Mesenteric fat pad (tissue), 1 donor: ENCODE measurements around the gene OSTN. TPM values are rescaled to one million over a fixed set of nuclear protein-coding genes. Genes with fewer than 3 reads are reported as not detected.
"Not testable (repeated sequence)": the region's sequence is repeated elsewhere in the genome, so short reads cannot be mapped to it uniquely, and the experiment has no call there.

Experiments used
- DNase-seq: peaks from one replicate; pipeline ENCODE4 v3.0.0-alpha.2; 2020; ENCODE audit warnings: low spot score
- total RNA-seq: library from RNA; stranded (reverse); fragmentation: NEBNext Ultra II Directional; extraction: Animal tissue kit (Norgen Biotek cat#: 25700); gene quantifications from one replicate; pipeline ENCODE4 v1.2.1, GENCODE V29; 2021
- donor health status: DM: yes; HTN: yes; CAD: no.

OSTN gene
- total RNA-seq, 1 donor from 2014 or later, result not detected

DNA sequence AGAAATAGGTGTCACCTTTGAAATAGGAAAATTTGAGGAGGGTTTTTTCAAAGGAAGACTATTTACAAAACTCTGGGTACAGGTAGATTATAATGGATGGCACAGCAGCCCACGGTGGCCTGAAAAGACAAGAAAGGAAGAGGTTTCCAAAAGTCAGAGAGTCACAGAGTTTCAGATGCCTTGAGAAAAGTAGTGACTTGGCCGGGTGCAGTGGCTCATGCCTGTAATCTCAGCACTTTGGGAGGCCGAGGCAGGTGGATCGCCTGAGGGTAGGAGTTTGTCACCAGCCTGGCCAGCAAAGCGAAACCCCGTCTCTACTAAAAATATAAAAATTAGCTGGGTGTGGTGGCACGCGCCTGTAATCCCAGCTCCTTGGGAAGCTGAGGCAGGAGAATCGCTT lies 35.2 kb downstream of the OSTN start:
- DNase-seq, result no peak

DNA sequence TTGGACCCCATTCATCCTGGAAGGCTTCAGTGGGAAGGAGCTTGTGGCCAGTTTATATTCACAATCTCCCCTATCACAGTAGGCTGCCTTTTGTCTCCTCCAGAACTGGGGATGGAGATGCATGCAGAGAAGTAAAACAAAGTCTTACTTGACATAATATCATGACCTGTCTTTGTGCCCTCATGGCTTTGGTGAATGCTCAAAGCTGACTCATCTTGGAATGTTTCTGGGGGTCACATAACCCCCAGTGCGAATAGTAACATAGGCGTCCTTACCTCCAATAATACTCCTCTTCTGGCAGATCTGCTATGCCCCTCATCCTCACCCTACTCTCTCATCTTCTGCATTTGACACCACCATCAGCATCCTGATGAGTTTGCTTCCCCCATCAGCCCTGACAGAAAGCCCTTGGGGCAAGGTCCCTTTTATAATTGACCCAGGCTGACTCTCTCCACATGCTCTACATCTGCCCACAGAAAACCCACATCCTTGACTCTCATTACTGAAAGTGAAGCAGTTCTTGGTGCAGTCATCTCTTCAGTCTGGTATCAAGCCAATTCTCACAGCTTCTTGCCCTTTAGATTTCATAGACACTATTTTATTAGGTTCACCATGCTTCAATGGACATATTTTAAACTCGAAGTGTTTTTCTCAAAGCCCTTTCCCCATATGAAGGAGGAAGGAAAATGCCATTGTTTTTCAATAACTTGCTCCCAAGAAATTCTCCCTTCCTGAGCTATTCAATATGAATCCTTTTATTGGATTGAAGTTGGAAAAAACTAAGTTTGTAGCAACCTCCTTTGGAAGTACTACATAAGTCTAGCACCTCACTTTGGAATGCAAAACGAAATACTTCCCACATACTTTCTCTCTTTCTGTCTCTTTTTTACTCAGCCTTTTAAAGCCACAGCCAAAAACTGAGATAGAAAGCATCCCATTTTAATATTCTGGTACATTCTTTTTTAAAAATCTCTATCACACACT lies 36.6 kb downstream of the OSTN start:
- DNase-seq, result no peak

DNA sequence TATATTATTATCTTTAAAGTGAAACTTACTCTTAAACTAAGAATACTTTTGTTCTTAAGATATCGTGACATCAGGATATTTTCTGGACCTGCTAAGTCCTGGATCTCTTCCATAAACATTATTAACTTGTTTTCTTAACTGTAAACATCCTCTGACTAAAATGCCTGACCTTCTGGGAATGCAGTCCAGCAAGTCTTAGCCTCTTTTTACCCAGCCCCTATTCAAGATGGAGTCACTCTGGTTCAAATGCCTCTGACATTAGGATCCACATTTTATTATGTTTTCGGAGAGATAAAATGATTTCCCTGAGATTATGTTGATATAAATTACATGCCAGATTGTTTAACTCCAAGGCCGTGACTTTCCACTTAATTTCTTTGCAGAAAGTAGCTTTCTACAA lies 37.6 kb downstream of the OSTN start:
- no peak for DNase-seq

DNA sequence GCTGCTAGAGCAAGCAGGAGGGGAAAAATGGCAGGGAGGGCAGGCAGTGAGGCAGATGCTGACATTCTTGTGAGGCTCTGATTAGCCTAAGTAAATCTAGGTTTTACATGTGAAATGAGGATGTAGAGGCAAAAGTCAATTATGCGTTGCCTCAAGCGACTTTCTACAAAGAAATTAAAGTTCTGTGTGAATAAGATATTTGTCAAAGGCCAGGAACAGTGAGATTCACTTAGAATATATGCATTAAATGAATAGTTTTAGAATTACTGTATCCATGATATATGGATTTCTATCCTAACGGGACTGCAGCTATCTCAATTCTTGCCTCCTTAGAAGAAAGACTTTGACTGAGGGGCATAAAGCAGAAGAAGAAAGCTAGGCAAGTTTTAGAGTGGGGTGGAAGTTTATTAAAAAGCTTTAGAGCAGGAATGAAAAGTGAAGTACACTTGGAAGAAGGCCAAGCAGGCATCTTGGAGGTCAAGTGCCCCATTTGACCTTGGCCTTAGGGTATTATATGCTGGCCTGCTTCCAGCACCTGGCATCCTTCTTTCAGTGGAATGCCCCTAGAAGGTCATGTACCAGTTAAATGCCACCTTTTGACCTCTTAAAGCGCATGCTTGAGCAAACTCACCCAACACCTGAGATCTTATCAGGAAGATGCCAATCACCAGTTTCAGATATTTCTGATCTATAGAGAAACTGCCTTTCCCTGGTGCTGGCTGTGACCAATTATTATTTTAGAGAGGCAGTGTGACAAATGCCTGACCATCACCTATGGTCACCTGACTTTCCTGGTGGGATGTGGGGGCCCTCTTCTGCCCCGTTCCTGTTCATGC lies 38.2 kb downstream of the OSTN start:
- no peak for DNase-seq

DNA sequence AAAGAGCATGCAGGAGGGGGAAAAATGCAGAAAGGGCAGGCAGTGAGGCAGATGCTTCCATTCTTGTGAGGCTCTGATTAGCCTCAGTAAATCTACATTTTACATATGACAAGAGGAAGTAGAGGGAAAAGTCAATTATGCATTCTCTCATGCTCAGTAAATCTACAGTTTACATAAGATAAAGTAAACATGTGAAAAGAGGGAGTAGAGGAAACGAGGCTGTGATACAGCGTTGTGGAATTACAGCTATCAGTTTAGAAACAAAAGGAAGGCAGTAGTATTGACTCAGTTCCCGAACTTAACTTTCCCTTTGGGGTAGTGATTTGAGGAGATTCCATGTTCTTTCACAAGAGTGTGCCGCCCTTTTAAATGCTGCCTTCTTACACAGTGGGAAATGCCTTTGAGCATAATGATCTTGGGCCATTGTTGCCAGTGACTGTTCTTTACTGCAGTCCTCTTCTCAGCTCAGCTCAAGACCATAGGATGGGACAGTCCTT lies 39.3 kb downstream of the OSTN start:
- no peak for DNase-seq

DNA sequence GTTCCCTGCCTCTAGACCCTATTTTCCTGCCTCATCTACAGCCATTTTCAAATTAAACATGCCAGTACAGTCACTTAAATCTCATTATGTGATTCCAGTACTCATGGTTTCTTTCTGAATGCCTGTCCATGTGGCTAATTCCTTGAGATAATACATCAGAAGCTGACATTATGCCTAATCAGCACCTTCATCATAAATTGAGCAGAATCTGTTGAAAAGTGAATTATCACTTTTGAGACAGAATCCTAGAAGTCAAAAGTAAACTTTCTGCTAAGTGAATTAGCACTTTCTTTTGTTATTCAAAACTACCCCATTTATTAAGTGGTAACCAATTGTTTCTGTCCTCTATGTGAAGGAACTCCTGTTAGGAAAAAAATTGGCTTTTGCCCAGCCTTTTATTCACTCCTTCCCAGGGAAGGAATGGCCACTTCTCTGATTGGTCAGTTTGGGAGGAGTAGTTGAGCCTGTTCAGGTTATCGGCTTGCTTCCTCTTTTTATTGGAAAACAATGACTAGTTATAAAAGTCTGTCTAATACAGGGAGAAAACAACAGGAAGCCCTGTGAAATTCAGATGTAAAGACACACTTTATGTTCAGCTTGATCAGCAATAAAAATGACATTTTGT lies 40.5 kb downstream of the OSTN start:
- no peak for DNase-seq

DNA sequence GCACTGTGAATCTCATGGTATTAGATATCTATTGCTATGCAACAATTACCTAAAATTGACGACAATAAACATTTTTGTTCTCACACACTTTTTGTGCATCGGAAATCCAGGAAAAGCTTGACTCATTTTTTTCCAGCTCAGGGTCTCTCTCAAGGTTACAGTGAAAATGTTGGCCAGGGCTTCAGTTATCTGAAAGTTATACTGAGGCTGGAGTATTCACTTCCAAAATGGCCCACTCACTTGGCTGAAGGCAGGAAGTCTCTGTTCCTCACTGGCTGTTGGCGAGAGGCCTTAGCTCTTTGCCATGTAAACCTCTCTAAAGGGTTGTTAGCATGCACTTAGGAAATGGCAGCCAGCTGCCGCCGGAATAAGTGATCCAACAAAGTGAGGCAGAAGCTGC lies 41.4 kb downstream of the OSTN start:
- no peak for DNase-seq

DNA sequence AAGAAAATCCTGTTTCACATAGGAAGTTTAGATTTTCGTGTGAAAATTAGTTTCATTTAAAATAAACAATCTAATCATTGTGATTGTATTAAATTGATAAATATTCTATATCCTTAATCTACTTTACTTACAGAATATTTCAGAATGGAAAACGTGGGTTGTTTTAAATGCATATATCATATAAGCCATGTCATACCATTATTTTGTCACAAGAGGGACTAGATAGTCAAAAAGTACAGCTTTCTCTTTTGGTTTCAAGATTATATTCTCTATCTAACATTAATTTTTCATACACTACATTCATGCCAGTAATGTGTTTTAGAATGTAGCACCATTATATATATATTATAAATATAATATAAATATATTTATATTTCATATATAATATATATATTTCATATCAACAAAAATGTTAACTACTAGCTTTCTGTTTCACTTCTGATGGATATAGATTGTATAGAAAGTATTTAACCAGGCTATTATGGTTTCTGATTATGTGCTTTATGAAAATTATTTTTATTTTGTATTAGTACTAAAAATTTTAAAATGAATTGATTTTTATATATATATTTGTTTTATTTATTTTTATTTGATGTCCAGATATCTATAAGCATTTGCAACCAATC lies 45.3 kb downstream of the OSTN start:
- DNase-seq, result no peak

DNA sequence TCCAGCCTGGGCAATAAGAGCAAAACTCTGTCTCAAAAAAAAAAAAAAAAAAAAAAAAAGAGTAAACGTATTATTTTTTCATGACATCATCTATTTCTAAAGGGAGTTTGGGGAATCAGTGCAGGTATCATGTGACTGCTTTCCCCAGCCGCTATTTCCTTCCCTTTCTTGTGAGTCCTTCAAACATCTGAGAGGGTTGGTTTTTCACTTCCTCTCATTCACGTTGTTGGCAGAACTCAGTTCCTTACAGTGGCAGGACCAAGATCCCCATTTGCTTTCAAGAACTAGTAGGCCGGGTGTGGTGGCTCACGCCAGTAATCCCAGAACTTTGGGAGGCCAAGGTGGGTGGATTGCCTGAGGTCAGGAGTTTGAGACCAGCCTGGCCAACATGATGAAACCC lies 47.0 kb downstream of the OSTN start:
- DNase-seq, result not testable (repeated sequence)

DNA sequence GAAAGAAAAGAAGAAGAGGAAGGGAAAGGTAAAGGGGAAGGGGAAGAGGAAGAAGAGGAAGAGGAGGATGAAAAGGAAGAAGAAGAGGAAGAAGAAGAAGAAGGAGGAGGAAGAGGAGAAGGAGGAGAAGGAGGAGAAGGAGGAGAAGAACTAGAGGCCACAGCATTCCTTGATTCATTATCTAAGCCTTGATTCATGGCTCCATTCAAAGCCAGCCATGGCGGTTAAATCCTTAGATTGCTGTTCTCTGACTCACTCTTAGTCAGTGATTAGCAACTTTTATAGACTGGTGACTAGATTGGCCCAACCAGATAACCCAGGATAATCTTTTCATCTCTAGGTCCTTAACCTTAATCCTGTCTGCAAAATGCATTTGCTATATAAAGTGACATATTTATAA lies 47.6 kb downstream of the OSTN start:
- no peak for DNase-seq

DNA sequence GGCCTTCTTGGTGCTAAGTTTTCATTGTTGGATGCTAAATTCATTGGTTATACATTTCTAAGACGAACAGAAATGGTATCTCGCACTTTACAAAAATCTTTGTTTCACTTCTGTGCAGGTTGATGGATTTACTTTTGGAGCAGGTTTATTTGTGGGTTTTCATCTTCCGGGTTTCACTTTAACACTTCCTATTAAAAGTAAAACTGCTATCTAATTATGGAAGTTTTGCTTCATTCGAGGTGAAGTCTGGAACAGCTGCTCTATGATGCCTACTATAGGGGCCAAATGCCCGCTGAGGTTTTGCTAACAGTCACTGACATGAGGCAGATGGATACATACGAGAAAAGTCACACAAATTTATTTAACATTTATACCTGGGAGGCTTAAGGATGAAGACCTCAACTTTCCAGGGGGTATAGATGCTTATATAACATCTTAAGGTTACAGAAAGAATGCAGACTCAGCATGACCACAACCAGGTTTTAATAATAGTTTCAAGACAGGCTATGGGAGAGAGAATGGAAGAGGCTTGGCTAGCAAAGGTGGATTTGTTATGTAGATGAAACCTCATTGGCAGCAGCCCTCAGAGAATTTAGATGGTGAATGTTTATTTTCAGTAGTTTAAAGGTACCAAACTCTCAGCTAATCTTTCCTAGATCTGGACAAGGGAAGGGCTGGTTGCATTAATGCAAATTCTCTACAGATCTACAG lies 54.2 kb downstream of the OSTN start:
- no peak for DNase-seq

DNA sequence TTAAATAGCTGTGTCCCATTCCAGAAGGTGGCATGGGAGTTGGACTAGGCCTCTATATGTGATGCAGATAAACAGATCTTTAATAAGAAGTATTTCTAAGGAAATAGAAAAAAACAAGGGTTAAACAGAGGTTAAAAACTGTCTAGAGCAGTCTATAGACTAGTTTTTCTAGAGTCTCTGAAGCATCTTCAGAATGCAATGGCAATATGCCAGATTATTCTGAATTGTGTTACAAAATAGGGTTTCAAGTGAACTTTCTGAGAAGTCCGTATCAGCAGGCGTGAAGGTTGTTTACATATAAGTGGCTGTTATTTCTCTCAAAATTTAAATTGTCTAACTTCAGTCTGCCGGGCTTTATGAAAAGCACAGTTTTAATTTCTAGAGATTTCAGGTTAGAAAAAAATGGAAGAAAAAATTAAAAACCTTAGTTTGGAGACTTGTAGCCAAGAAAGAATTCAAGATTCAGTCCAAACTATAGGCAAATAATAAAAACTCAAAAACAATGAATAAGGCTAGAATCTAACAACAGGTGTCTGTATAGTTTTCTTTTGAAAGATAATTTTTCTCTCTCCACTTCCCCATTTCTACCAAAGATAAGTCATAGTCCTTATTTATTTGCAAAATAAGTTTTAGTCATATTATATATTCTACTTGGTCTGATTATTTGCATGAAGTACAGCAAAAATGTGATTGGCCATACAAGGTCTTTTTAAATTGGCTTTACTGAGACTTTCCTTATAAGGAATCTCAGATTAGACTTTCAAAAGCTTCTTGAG lies 55.2 kb downstream of the OSTN start:
- no peak for DNase-seq

DNA sequence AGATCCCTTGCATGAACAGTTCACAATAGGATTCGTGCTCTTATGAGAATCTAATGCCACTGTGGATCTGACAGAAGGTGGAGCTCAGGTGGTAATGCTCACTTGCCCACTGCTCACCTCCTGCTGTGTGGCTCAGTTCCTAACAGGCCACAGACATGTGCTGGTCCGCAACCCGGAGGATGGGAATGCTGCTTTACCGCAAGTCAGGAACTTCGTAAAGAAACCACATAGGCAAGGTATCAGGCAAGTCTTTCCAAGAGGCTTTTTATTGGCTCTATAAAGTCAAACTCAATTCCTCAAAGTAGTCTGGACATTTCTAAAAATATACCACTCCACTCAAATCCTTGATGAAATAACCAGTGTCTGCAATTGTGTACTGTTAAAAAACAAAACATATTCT lies 56.1 kb downstream of the OSTN start:
- DNase-seq, result no peak

DNA sequence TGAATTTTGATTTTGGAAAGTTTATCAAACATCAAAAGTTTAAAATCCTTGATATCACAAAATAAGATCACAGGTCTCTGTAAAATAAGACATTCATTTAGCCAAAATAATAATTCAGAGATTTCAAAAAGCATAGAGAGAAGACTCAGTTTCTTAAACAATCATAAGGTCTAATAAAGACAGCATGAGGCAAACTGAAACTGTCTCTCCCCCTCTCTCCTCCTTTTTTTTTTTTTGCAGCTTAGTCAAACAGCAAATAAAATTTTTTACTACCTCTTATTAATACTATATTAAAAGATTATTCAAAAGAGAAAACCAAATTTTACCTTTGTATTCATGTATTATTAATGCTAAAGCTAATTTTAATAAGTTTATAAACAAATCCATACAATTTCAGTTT lies 57.4 kb downstream of the OSTN start:
- no peak for DNase-seq

DNA sequence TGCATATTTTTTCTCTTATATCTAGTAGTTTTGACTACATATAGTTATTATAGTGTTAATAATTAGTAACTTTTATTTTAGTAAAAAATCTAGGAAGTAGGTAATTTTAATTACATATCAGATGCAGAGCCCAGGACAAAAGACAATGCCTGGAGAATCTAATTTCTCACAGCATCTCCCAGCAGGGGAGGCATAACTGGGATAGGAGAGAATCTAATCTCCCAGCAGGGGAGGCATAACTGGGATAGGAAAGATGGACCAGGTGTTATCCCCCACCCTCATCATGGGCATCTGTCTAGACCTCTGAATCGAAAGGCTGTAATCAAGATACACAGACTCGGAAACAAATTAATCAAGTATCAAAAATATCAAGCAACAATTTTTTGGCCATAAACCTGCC lies 58.2 kb downstream of the OSTN start:
- DNase-seq, result no peak

DNA sequence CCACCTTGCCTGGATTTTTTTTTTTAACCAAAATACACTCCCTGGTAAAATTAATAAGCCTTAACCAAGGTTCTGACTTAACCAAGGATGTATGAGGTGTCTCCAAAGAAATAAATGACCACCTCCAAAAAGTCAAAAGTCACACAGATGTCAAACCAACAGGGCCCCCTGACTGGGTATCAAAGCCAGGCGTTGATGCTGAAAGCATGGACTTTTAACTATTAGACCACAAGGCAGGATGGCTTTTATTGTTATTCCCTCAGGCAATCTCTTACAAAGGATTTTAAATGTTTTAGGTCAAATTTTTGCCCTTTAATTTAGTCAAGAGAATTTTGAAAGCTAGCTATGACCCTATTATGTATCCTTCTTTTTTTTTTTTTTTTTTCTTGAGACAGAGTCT lies 60.4 kb downstream of the OSTN start:
- DNase-seq, result no peak

DNA sequence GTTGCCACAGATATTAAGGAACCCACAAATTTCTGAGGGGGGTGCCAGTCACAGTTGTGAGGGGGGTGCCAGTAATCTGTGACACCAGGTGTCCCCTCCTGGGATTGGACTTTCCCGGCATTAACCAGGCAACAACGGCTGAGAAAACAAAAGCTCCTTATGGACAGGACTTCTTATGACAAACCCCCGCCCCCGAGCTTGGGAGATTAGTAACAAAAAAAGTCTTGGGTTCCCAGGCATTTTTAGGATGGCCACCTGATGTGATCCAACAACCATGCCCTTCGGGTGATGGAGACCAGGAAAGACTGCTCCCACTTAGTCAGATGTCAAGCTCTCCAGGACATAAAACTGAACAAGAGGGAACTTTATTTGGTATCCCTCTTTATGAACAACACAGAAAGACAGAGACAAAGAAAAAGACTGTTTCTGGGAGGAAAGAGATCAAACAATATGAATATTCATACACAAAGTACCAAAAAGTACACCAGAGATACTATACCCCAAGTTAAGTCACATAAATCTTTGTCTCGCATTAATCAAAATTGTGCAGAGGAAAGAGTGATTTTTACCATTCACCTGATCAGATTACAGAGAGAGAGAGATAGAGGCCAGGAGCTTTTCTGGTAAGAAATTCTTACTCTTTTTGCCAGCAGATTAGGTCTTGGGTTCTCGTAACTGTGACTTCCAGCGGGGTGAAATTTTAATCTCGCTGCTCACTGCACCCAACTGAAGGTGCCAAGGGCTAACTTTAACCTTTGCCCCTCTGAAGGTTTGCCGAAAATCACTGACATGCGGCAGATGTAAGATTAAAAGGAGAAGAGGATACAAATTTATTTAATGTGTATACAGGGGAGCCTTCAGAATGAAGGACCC lies 61.6 kb downstream of the OSTN start:
- no peak for DNase-seq

DNA sequence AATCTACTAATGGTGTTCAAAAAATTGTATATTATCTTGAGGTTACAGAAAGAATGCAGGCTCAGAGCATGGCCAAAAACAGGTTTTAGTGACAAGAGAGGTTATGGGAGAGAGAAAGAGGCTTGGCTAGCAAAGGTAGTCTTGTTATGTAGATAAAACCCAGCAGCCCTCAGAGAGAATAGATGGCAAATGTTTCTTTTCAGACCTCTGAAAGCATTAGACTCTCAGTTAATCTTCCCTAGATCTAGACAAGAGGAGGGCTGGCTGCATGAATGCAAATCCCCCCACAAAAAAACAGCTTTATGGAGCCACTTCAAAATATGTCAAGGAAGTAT lies 62.2 kb downstream of the OSTN start:
- no peak for DNase-seq

DNA sequence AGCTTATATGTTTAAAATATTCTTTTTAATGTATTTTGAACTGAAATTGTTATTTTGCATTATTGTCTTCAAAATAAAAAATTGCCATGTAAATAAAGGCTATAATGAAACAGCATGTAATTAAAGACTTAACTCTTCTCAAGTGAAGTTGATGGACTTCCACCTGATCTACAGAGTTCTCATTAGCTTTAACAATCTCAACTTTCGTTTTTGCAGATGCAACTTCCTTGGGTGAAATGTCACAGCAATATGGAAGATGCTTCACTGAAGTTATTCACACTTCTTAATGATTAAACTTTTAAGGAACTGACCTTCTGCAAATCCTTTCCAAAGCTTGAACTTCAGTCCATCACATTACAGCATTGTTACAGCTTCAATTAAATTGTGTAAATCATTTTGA lies 63.6 kb downstream of the OSTN start:
- no peak for DNase-seq
